Gastrocnemius medialis (tissue), 4 donors: ENCODE data around the gene ZNF488. TPM values are rescaled to one million over a fixed set of nuclear protein-coding genes. Genes with fewer than 3 reads are reported as not detected.

Experiments
- ATAC-seq, 2 donors: fragments of 150-250 bp; one replicate each; pipeline ENCODE4 v1.9.1; 2016
- DNase-seq, 2 donors: peaks; one replicate each; pipeline ENCODE4 v3.0.0-alpha.2; 2019
- H3K27ac ChIP-seq, 4 donors: fragments of 200-600 bp; sonication (generic); 1 replicate in 1 of 4; 2 replicates in 3 of 4; pipeline ENCODE4 v1.5.1; 2016 to 2018; ENCODE audit warnings: mild to moderate bottlenecking in 2 of 4, moderate library complexity in 1 of 4
- H3K27me3 ChIP-seq, 3 donors: fragments of 200-600 bp; sonication (generic) in 2 of 3; 1 replicate in 1 of 3; 2 replicates in 2 of 3; pipeline versions ENCODE4 v1.5.1 to v1.6.0; 2016 to 2019; ENCODE audit warnings: mild to moderate bottlenecking in 1 of 3, moderate library complexity in 1 of 3
- H3K36me3 ChIP-seq, 2 donors: fragments of 200-600 bp; sonication (generic) in 1 of 2; one replicate each; pipeline ENCODE4 v1.5.1; 2017 to 2018
- H3K4me1 ChIP-seq, 2 donors: fragments of 200-600 bp; sonication (generic) in 1 of 2; one replicate each; pipeline ENCODE4 v1.5.1; 2016 to 2017; ENCODE audit warnings: mild to moderate bottlenecking in 2 of 2
- H3K4me3 ChIP-seq, 4 donors: fragments of 200-600 bp; sonication (generic) in 3 of 4; 1 replicate in 1 of 4; 2 replicates in 3 of 4; pipeline ENCODE4 v1.5.1; 2016 to 2019; ENCODE audit warnings: mild to moderate bottlenecking in 2 of 4
- H3K9me3 ChIP-seq, 3 donors: fragments of 200-600 bp; sonication (generic) in 2 of 3; 1 replicate in 1 of 3; 2 replicates in 2 of 3; pipeline ENCODE4 v1.5.1; 2016 to 2019
- POLR2A ChIP-seq, 2 donors: fragments of 450-650 bp; IDR thresholded peaks; one replicate each; pipeline ENCODE4 v1.6.1; 2017; ENCODE audit warnings: antibody characterized with exemption in 2 of 2, mild to moderate bottlenecking in 2 of 2, moderate library complexity in 2 of 2
- in situ Hi-C, 4 donors: fragments of 200-750 bp; cut with MboI; loops; one replicate each; pipeline versions ENCODE4 v1.15.0 to v1.8.0; 2017; ENCODE audit warnings: low sequenced_read_pairs in 4 of 4
- intact Hi-C: fragments of 100-400 bp; cut with DNase I; formaldehyde crosslinking; loops from one replicate; pipeline ENCODE4 v1.15.1; 2023; ENCODE audit warnings: low total_unique reads
- total RNA-seq, 4 donors: library from RNA; depleted of rRNA; stranded (reverse); fragments of >200 nt; gene quantifications; one replicate each; pipeline versions ENCODE4 v1.1.0 to v1.2.3, GENCODE V29; 2016
- TF ChIP-seq, protein P1 (sequence below), 5 experiments: fragments of 450-650 bp in 3 of 5; fragments of 200-600 bp in 2 of 5; sonication (generic) in 2 of 5; IDR thresholded peaks in 4 of 5; conservative IDR thresholded peaks in 1 of 5; 1 replicate in 4 of 5; 2 replicates in 1 of 5; pipeline ENCODE4 v1.5.1; 2016 to 2019; ENCODE audit warnings: antibody characterized with exemption in 5 of 5, mild to moderate bottlenecking in 3 of 5, moderate library complexity in 3 of 5

Gene ZNF488
- total RNA-seq, 4 donors from 2014 or later = not detected

DNA sequence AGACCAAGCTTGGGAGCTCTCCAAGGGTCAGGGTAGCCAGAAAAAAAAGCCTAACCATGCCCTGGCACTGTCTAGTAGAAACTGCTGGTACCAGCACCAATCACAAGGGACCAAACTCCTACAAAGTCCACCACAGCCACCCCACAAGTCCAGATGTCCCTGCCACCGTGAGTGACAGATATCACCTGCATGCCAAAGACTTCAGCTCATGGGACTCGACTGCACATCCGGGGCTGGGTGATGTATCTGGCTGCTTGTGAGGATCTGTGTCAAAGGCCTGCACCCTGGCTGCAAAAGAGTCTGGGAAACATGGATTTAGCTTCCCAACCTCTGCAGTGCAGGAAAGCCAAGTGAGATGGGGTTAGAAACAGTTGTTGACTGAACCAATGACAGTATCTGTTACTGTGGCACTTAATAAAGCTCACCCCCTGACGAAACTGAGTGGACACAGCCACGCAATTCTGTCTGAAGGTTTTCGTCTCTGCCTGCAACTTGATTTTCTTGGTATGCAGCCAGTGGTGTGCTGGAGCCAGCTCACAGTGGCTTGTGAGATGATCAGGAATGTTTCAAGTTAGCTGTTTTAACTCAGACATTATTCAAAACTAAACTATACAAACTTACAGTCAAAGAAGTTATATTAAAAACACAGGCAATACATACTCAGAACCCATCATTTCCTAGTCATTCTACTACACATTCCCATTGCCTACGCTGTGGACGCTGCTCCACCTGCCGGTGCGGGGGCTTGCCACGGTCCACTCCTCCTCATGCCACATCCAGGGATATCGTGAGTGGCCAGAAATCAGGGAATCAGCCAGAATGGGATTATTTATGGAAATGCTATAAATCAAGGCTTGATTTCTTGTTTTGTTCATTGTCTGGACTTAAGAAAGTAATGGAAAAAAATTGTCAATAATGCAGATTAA, 9.2 kb downstream of the ZNF488 start:
- in situ Hi-C loops (loop anchor here in 1 of 4 donors (25.0 kb wide), 1 partner anchor 1088 kb away; the partner anchor contains the start of gene ANTXRL), intact Hi-C loops (no loop called here)
- DNase-seq (no peak), ATAC-seq (no peak)
- Histone ChIP-seq H3K27ac (no peak overlapping the region), H3K4me1 (peaks cover 5 to 9% of the 10 kb centered on the region in 2 donors), H3K4me3 (no peak overlapping the region), H3K36me3 (no peaks in the 10 kb centered on the region), H3K9me3 (no peaks in the 10 kb centered on the region), H3K27me3 (no peaks in the 10 kb centered on the region)
- TF ChIP-seq, protein P1, sequence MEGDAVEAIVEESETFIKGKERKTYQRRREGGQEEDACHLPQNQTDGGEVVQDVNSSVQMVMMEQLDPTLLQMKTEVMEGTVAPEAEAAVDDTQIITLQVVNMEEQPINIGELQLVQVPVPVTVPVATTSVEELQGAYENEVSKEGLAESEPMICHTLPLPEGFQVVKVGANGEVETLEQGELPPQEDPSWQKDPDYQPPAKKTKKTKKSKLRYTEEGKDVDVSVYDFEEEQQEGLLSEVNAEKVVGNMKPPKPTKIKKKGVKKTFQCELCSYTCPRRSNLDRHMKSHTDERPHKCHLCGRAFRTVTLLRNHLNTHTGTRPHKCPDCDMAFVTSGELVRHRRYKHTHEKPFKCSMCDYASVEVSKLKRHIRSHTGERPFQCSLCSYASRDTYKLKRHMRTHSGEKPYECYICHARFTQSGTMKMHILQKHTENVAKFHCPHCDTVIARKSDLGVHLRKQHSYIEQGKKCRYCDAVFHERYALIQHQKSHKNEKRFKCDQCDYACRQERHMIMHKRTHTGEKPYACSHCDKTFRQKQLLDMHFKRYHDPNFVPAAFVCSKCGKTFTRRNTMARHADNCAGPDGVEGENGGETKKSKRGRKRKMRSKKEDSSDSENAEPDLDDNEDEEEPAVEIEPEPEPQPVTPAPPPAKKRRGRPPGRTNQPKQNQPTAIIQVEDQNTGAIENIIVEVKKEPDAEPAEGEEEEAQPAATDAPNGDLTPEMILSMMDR (IDR thresholded peaks at IDR 0.05 in 4 of 5, conservative IDR thresholded peaks at IDR 0.05 in 1 of 5) = no peak
- TF ChIP-seq POLR2A (IDR thresholded peaks at IDR 0.05) = no peak

- TF ChIP-seq, protein P1 (IDR thresholded peaks at IDR 0.05 in 4 of 5, conservative IDR thresholded peaks at IDR 0.05 in 1 of 5) = no peak
- TF ChIP-seq POLR2A (IDR thresholded peaks at IDR 0.05) = no peak
- Histone ChIP-seq H3K4me1 (peaks cover 5 to 6% of the 10 kb centered on the region in 2 donors), H3K9me3 (no peaks in the 10 kb centered on the region), H3K36me3 (no peaks in the 10 kb centered on the region), H3K27ac (no peak overlapping the region), H3K4me3 (no peak overlapping the region), H3K27me3 (no peaks in the 10 kb centered on the region)
- DNase-seq (no peak), ATAC-seq (no peak)
- intact Hi-C loops (no loop called here), in situ Hi-C loops (no loop called here)
Measured at GRCh38 chr10:47372726-47373125, 11.4 kb downstream of the ZNF488 start.

DNA sequence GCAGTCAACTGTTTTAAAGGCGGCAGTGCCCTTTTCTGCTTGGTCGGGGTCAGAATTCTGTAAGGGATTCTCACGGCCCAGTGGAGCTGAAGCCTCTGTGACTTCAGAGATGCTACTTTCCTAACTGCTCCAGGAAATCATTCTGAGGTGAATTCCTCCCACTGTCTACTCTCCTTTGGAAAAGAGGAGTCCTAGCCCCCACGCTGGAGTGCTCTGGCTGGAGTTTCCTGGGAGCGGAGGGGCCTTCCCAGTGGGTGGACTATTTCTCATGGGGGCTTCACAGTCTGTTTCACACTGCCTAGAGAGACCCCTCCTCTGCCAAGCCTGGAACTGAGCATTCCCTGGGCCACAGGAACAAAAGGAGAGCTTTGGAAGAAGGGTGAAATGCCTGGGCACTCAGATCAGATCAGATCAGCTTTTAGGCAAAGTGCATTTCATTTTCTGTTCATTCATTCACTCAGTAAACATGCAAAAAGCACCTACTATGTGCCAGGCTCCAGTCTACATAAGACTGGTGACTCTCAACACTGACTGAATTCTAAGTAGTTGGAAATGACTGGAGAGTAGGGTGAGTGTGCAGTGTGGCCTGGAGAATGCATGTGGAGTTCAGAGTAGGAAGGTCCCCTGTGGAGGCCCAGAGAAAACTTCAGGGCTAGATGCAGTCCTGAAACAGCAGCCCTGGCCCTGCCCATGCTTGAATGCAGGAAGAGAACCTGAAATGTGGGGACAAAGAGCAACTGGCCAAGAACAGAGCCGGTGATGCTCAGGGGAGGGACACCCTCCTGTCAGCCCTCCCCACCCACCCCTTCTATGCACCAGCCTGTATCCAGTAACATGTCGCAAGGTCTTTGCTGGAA, 12.2 kb downstream of the ZNF488 start:
- no peaks in the 10 kb centered on the region for H3K9me3 ChIP-seq
- no peaks in the 10 kb centered on the region for H3K36me3 ChIP-seq
- DNase-seq = no peak
- no peak overlapping the region for H3K4me3 ChIP-seq
- H3K27me3 ChIP-seq = no peaks in the 10 kb centered on the region
- ATAC-seq = no peak
- H3K27ac ChIP-seq = no peak overlapping the region
- peaks cover under 1 to 5% of the 10 kb centered on the region in 2 donors for H3K4me1 ChIP-seq
- intact Hi-C loops (no loop called here), in situ Hi-C loops (no loop called here)
- TF ChIP-seq POLR2A (IDR thresholded peaks at IDR 0.05) = no peak
- TF ChIP-seq, protein P1 (IDR thresholded peaks at IDR 0.05 in 4 of 5, conservative IDR thresholded peaks at IDR 0.05 in 1 of 5) = no peak

GRCh38 chr10:47370878-47371277, 13.2 kb downstream of the ZNF488 start:
- Histone ChIP-seq H3K36me3 (no peaks in the 10 kb centered on the region), H3K27me3 (no peaks in the 10 kb centered on the region), H3K27ac (no peak overlapping the region), H3K9me3 (no peaks in the 10 kb centered on the region), H3K4me1 (peaks cover 0 to 5% of the 10 kb centered on the region in 2 donors), H3K4me3 (no peak overlapping the region)
- intact Hi-C loops = no loop called here
- TF ChIP-seq, protein P1 (IDR thresholded peaks at IDR 0.05 in 4 of 5, conservative IDR thresholded peaks at IDR 0.05 in 1 of 5) = no peak
- TF ChIP-seq POLR2A (IDR thresholded peaks at IDR 0.05) = no peak
- in situ Hi-C loops = no loop called here
- DNase-seq (no peak), ATAC-seq (no peak)
